Measurements from ENCODE around the gene CLDND2.

Gene CLDND2

DNA sequence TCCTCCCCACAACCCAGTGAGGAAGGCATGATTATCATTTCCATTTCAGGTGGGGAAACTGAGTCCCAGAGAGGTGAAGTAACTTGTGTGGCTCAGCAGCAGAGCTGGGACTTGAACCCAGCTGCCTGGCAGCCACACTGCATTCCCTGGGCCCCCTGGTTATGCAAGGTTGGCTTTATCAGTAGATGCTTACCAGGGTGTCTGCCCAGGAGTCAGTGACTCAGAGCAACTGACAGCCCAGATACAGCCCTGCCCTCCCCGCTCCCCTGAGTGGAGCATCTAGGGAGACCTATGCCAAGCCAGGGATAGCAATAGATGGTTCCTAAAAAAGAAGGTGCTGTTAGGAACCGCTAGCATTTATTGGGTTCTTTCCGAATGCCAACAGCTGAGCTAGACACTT, 51.4 kb downstream of the CLDND2 start:
- Mint-ChIP-seq H3K9me3 (peaks cover 11% of the 10 kb centered on the region), H3K27me3 (peaks cover 24% of the 10 kb centered on the region)

More for the DNA sequence above, 51.4 kb downstream of the CLDND2 start:
- Mint-ChIP-seq H3K4me3 (no peak overlapping the region), H3K27ac (no peak overlapping the region), H3K36me3 (peaks cover 4% of the 10 kb centered on the region), H3K4me1 (peaks cover 5% of the 10 kb centered on the region)

Measured in activated naive CD4-positive, alpha-beta T cell treated with anti-CD3 and anti-CD28 coated beads, Interleukin-2, amount 50 U/mL, for 24 hours (primary cell).